HG03457 (cell line): ENCODE data around the gene PIR.

Source experiments
- ATAC-seq: cut with Tn5 transposase; IDR thresholded peaks from one replicate; pipeline ENCODE4 v1.9.1; 2021; ENCODE audit warnings: moderate number of reproducible peaks; ENCODE audit not compliant: unreplicated experiment

The PIR gene

DNA sequence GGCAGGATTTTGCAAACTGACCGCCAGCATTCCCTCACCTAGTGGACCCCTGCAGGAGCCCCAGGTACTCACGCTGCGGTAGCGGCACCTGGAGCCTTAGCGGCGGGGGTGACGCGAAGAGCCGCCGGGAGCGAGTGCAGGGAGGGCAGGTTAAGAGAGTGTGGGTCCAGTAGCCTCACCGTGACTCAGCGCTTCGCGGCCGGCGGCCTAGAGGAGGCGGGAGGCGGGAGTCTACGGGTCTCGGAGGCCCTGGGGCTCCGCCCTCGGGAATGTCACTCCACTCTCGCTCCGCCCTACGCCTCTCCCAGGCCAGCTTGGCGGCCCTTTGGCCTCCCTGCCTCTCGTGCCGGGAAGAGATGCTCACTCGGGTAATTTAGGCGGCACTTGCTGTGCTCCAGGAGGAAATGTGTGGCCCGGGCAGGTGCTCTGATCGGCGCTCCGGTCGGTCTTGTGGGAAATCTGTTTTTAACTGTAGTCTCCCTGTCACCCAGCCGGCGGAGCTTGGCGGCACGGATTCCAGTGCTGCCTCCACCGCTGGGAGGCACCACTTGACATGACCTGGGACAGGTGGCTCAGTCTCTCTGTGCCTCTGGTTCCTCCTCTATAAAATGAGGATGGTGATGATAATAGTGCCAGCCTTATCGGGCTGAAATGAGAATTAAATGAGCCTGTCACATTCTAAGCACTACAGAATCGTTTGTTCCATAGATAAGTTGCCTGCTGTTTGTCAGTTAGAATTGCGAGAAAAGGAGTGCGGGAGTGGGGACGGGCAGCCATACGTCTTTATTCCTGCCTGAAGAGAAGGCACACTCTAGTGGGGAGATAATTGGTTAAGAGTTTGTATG is at the start of gene PIR:
Gene PIR (minus strand): TSS at position 216 of the 845 bp plus-strand sequence. CDS start 2,076 bp downstream, outside the sequence.
- ATAC-seq, result peak; percentile 99

DNA sequence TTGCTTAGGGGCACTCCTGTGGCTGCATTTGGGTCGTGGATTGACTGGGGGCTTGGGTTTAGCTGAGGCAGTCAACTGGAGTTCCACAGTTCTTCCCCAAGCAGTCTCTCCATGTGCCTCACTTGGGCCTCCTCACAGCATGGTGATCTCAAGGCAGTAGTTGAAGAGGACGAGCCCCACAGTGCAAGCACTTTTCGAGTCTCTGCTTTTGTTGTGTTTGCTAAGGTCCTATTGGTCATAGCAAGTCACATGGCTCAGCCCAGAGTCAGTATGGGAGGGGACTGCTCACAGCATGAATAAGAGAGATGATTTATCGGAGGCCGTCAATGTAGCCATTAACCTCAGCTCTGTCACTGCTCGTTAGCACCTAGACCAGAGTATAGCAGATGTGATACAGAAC is 37.2 kb upstream of the PIR start:
- no peak for ATAC-seq

DNA sequence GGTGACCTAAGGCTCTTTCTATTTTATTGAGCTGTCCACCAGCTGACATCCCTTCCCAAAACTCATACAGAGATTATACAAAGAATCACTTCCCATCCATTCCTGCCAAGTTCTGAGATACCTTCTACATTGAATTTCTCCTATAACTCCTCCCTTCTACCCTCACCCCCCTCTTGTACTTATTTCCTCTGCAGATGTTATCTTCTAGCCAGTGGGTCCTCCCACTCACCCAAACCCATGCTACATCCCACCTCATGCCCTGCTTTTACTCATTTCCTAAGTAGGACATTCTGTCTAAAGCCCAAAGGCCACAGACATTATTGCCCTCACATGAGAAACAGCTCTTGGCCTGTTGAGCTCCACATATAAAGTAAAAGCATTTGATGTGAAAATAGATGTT is 36.0 kb upstream of the PIR start:
- no peak for ATAC-seq

DNA sequence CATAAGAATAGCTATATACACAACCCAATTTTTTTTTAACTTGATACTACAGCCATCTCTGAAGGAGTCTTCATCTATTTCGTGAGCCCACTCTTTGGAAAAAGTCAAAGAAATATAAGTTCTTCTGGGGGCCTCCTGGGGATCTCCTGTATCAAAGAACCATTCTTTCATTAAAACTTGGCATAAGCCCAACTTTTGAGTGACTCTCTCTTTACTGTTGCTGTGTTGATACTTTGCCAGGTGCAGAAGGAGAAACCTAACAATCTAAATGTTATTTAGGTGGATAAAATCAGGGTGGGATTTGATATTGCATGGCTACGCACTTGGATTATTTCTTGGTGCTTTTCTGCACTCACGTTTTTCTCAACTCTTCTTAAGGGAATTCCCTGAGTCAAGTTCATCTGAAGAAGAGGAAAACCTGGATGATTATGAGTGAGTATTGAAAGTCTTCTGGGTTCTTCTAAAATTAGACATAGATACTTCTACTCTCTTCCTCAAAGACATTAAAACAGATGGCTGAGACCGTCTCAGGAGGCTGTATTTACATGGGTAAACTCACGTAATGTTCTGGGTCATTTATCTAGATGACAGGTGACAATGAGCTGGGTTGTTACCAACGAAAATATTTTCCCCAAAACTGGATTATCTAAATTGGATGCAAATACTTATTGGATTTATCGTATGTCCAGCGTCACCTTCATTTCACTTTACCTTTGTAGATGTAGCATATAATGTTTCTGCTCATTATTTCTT is 32.7 kb upstream of the PIR start:
- no peak for ATAC-seq

DNA sequence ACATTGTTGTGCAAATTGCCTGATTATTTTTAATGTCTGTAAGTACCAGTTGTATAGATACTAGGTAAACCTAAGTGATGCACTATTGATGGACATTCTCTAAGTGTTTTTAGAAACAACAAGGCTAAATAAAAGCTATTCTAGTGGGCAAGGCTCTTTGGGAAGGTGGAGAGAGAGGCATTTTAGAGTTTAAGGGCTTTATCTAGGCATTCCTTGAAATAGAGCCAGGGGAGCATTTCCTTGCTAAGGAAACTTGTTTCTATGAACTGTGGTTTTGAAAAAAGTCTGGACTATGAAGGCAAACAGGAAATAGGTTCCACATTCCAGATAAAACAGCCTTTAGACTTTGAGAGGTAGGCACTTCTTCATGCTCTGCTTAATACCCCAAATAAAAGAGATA is 31.3 kb upstream of the PIR start:
- ATAC-seq, result no peak

DNA sequence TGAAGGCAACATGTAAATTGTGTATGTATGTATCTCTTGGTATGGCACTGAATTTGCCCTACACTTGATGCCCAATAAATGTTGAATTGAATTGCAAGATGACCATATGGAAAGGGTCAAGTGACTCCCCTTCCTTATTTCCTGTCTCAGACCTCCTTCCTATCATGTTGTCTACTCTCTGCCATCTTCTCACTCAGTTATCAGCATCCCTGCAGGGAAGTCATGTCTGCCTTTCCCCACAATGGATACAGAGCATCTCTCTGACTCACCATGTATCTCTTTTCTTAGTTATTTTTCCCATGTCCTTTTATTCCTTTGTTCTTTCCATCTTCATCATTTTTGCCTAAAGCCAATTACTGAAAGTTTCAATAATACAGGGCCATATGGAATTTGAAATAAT is 30.0 kb upstream of the PIR start:
- ATAC-seq, result no peak

DNA sequence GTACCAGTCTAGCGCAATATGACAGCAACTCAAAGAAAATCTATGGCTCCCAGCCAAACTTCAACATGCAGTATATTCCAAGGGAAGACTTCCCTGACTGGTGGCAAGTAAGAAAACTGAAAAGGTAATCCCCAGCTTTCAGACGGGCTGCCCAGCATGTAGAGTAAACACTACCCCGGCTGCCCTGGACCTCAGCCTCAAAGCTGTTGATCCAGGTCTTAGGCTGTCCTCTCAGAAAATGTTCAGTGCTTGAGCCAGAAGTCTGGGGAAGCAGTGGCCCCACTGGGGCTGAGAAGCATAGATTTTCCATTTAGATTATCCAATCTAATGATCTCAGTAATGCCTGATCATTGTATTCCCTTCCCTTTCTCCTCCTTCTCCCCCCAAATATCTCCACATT is 29.3 kb upstream of the PIR start:
- ATAC-seq, result no peak

DNA sequence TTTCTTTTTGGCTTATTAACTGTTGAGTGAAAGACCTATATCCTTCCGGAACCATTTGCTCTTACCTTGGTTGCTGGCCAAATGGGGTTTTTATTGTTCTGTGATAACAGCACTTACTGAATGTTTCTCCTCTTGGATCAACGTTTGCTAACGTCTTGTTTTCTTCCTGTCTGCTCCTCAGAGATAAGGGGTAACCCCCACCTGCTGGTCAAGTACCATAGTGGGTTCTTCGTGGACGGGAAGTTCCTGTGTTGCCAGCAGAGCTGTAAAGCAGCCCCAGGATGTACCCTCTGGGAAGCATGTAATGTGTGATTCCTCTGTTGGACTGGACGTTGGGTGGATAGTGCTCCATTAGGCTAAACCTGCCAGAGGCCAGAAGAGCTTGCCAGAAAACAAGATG is 22.8 kb upstream of the PIR start:
- no peak for ATAC-seq

DNA sequence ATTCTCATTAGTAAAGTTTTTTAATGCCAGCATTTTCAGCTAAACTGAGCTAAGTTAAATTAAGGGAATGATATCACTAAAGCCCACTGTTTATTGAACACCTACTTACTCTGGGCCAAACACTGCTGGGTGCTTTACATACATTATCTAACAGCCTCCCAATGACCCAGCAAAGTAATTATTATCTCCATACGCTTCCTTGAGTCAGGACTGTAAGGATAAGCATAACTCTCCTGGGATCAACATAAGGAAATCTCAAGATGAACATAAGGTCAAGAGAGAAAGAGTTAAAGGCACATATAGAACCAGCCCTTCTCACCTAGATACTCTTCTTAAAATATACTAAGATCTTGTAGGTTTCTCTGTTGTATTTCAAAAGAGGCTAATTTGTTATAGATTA is 21.1 kb upstream of the PIR start:
- no peak for ATAC-seq

DNA sequence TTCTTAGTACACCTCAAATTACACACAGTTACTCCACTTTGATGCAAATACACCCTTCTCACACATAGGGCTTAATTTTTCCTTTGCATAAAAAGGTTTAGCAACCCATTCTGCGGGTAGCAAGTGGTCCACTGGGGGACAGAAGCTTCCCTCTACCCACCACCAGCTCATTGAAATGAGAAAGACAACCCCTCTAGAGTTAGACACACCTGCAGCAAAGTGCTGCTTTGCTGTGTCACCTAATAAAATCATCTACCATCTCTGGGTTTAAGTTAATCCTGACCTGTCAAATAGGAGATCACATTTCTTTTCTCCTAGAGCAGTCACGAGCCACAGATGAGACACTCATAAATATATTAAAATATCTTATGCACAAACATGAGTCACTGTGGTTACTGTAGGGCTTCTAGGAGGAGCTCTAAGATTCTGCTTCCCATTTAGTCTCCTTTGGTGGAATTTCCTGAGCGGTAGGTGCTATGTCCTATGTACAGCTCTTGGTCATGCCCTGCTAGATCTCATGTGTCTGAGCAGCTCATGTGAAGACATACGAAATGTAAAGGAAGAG is 19.4 kb upstream of the PIR start:
- ATAC-seq, result no peak

DNA sequence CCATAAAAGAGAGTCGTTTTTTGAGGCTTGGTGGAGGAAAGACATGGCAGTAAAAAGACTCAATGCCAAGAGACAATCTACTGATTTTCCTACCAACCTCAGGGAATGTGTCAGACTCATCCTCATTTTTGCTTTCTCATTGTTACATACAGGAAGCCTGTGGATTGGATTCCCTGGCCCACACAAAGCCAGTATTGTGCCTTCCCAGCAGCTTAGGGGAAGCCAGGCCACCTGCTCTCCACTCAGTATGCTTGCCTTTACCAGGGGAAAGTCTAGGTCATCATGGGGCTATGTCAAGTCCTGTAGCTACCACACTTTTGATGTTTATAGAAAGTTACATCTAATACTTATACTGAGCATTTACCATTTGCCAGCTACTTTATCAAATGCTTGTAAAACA is 18.4 kb upstream of the PIR start:
- ATAC-seq, result no peak

DNA sequence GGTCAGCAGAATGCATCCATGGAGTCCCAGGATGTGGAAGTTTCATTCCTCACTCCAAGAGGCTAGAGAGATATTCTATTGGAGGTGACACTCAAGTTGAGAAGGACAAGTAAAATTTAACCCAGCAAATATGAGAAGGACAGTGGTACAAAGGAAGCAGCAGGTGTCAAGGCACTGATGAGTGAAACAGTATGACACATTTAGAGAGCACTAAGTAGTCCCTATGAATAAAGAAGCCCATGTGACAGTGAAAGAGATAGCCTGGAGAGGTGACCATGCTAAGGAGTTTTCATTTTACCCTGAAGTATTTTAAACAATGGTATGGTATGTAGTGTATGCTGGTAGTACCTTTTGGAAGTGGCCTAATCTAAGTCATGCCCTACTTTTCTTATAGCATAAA is 16.7 kb upstream of the PIR start:
- ATAC-seq, result no peak

DNA sequence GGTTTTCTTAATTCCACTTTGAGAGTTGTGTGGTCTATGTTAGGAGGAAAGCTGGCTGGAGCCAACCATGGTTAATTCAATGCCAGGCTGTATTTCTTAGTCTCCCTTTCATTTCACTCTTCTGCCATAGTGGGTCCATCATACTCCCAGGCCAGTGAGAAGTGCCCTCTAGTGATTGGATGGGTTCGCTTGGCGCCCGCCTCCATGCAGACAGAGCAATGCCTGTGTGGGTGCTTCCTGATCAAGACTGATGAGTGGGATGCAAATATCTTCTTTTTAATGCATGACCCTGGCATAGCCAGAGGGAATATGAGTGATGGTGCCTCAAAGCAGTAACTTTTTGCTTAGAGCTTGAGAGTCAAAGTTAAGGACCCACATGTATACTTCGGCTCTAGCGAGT is 13.9 kb upstream of the PIR start:
- ATAC-seq, result no peak

DNA sequence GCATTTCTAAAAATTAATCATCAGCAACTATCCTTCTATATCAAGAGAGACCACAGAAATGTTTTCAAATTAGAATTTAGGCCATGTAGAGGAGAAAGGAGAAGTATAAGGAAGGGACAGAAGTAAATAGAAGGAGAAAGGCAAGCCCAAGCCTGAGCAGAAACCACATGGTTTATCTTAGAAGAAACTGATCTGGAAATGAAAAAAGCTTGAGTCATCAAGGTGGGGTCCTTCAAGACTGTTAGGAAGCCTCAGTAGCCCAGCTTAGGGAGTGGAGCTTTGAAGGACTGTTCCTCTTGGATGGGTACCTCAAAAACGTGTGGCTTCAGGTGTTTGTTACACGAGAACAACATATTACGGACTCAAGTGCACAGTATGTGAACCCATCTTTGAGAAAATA is 12.0 kb upstream of the PIR start:
- ATAC-seq, result no peak

DNA sequence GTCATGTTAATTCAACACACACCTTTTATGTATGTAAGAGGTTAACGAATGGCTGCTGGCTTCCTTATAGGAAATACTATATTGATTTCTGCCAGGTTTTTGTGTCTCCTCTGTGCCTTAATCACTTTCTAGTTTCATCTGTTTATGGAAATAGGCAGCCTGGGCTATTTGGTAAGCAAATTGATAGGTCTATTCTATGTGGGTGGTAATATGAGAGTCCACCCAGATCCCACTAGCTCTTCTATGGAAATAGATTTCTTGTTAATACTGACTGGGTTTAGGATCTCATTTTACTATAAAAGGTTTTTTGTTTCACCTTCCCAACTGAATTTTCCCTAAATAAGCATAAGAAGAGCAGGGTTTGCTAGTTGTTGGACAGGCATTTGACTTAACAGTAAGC is 11.5 kb upstream of the PIR start:
- no peak for ATAC-seq

DNA sequence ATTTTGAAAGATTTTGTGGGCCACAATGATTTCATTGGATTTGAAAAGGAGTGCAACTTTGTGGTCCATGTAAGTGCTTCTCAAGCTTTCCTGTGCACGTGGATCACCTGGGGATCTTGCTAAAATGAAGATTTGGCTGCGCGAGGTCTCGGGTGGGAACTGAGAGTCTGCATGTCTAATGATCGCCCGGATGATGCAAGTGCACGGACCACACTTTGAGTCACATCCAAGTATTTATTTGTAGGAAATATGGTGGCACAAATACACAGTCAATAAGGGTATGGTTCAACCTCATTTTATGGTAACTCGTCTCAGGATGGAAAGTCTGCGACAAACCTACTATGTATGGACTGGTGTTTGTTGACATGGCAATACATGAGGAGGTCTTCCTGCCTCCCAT is 8.4 kb upstream of the PIR start:
- ATAC-seq, result no peak

DNA sequence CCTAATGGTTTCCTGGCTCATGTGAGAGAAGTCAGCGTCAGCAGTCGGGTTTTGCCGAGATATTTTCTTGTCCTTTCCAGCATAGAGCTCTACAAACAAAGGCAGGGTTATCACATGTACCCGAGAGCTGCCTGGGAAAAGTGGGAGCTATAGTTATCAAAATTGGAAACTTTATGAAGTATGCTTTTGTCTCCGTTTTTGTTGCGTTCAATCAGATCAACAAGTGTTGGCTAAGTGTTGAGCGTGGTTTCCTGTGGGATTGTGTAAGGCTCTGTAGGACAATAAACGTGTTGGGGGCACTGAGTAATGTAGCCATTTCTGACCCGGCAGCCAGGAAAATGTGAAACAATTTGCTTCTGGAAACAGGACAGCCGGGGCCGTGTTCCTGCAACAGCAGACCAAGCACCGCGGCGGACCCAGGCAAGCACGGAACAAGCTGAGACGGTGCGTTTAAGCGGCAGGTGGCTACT is 7.4 kb upstream of the PIR start, which contains the start of gene BMX:
Gene BMX (plus strand): TSS at position 311 of the 470 bp plus-strand sequence. CDS start 7,547 bp downstream, outside the sequence.
- ATAC-seq, result no peak

DNA sequence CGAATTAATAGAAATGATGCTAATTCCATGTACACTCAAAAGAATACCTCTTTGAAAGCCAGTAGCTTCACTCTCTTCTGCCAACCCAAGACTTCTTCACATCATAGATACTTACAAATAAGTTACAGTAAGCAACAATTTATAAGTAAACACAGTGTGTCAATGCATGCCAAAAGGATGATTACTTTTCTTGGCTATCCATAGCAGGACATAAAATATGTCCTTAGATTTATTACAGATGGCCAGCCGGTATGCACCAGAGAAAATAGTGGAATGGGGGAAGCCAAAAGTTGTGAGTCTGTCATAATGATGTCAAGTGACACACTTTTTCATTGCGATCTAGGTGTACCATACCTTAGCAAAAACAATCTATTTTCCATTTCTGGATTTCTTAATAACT is 6.8 kb upstream of the PIR start:
- ATAC-seq, result no peak

DNA sequence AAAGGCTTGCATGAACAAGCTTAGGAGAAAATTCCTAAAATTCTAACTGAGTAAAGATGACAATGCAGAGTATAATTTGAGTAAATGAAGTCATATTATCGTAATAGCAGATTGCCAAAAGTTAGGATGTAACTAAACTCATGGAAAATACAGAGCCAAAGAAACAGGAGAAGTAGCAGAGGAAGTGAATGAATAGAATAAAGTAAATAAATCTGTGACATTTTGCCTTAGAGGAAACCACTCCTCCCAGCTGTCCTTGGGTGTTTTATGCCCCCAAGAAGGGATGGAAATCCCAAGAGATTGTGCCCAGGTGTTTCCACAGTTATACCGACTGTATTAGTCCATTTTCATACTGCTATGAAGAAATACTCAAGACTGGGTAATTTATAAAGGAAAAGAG is 5.6 kb upstream of the PIR start:
- no peak for ATAC-seq

DNA sequence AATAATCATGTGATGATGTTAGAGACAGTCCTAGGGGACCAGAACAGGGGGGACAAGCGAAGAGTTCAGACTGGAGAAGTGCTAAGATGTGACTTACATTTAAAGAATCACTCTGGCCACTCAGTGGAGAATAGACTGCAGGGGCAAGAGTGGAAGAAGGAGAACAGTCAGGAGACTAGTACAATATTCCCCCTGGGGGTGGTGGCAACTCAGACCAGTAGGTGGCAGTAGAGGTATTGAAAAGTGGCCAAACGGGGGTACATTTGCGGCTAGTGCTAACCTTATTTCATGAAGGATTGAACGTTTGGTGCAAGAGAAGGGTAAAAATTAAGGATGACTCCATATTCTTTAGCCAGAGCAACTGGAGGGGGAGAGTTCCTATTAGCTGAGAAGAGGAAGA is 4.7 kb upstream of the PIR start:
- ATAC-seq, result no peak

DNA sequence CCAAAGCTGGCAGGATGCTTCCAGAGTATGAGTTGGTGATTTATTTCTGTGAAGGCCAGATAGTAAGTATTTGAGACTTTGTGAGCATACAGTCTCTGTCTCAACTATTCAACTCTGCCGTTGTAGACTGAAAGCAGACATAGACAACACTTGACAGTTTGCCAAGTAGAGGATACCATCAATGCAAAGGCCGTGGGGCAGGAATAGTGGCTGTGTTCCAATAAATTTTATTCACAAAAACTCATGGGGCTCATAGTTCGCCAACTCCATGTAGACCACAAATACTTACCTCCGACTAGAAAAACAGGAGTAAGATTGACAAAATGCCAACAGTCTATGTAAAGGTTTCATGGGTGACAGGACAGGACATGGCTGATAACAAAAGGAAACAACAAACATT is 3.7 kb upstream of the PIR start:
- ATAC-seq, result no peak

DNA sequence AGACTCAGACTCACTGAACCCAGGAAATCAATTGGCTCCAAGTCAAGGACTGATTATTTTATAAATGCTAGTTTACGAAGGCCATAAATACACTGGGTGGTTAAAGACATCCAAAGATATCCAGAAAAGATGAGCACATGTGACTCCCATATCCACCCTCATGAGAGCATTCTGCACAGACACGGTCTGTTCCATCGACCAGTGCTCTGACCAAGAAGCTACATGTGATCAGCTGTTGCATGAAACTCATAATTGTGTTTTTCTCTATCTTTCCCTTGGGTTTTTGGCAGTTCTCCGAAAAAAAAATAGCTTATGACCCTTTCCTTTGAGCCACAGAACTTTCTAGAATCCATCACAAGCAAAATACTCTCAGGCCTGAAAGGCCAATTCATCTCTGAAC is 2.7 kb upstream of the PIR start:
- no peak for ATAC-seq
